Naive thymus-derived CD8-positive, alpha-beta T cell (primary cell): ENCODE results near the gene RHBDD1. TPM values are rescaled to one million over a fixed set of nuclear protein-coding genes. Genes with fewer than 3 reads are reported as not detected.
A peak's percentile ranks its signal among the peaks of the same experiment; 100 is the strongest.

Experiments used
- ATAC-seq, 2 donors: fragments of 150-1000 bp; cut with Tn5 transposase in 1 of 2; sonication (Bioruptor Pico), chemical (Tn5 transposase) in 1 of 2; 1 replicate in 1 of 2; 2 replicates in 1 of 2; pipeline ENCODE4 v1.10.0; 2021; ENCODE audit warnings: mild to moderate bottlenecking in 2 of 2, moderate library complexity in 2 of 2
- POLR2A ChIA-PET: fragments of 350-600 bp; sonication (Branson Sonifier 250); formaldehyde crosslinking; loops from one replicate; lab custom pipeline; 2021; ENCODE audit warnings: antibody characterized with exemption; lab: Charles Lee
- DNase-seq, 10 donors: peaks; one replicate each; pipeline versions ENCODE4 v3.0.0 to v3.0.0-alpha.2; 2020 to 2022
- H3K27ac Mint-ChIP-seq, 10 donors: one replicate each; pipeline ENCODE4 v1.8.0; 2020 to 2022; ENCODE audit warnings: mild to moderate bottlenecking in 10 of 10, mixed read lengths in 10 of 10, moderate library complexity in 4 of 10, inconsistent platforms in 1 of 10
- H3K27me3 Mint-ChIP-seq, 5 donors: one replicate each; pipeline ENCODE4 v1.8.0; 2021 to 2022; ENCODE audit warnings: mixed read lengths in 5 of 5
- H3K36me3 Mint-ChIP-seq, 3 donors: one replicate each; pipeline ENCODE4 v1.8.0; 2020 to 2022; ENCODE audit warnings: mixed read lengths in 3 of 3, mild to moderate bottlenecking in 2 of 3, inconsistent platforms in 1 of 3
- H3K4me1 Mint-ChIP-seq, 4 donors: one replicate each; pipeline ENCODE4 v1.8.0; 2021 to 2022; ENCODE audit warnings: mixed read lengths in 4 of 4
- H3K4me3 Mint-ChIP-seq, 10 donors: one replicate each; pipeline ENCODE4 v1.8.0; 2020 to 2022; ENCODE audit warnings: mild to moderate bottlenecking in 10 of 10, mixed read lengths in 10 of 10, moderate library complexity in 6 of 10, inconsistent platforms in 1 of 10
- H3K9me3 Mint-ChIP-seq, 9 donors: one replicate each; pipeline ENCODE4 v1.8.0; 2020 to 2022; ENCODE audit warnings: mixed read lengths in 9 of 9, mild to moderate bottlenecking in 3 of 9, inconsistent platforms in 1 of 9, moderate library complexity in 1 of 9
- polyA plus RNA-seq, 3 donors: library from polyadenylated mRNA; unstranded; fragments of 300-500 nt; fragmentation: Illumina TruSeq; gene quantifications; one replicate each; pipeline ENCODE4 v1.2.3, GENCODE V29; 2021
- total RNA-seq, 8 experiments: library from RNA in 2 of 8; stranded (reverse) in 2 of 8; gene quantifications; one replicate each; pipeline ENCODE4 v1.2.3 and lab custom pipeline; 2021 to 2026

The RHBDD1 gene
- total and polyA plus RNA-seq, 5 experiments from 2014 or later, result 13.7 to 55.6 (median 20.4) TPM

DNA sequence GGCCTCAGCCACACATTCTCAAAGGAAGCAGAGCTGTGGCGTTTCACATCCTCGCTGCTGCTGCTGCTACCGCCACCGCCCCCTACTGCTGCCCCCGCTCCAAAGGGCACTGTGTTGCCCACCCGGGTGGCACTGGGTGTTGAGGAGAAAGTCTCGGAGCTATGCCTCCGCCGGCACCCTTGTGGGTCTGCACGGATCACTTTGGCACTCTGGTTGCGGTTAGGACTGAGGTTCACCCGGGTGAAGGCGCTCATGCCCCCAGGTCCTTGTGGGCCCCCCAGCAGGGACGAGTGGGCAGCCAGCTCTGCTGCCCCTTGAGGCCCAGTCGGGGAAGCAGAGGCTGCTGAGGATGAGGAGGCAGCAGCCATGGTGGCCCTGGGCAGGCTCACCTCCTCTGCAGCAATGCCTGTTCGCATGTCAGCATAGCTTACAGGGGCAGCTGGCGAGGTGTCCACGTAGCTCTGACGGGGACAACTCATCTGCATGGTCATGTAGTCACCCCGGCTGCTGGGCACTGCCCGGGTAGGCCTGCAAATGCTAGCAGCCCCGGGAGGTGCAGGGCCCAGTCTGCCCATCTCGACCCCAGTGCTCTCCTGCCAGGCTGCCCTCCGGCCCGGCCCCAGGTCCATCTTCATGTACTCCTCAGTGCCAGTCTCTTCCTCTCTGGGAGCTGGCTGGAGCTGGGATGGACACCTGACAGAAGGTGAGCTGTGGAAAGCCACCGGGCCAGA is 40.4 kb upstream of the RHBDD1 start:
- no peak for ATAC-seq
- Mint-ChIP-seq H3K36me3 (no peaks in the 10 kb centered on the region), H3K4me1 (peaks cover 14 to 61% (median 57%) of the 10 kb centered on the region in 4 donors), H3K9me3 (no peaks in the 10 kb centered on the region), H3K4me3 (peak overlapping the region in 2 of 10 donors; percentile 7 to 55), H3K27me3 (no peaks in the 10 kb centered on the region), H3K27ac (peak overlapping the region in 3 of 10 donors; percentile 18 to 98 (median 33))
- DNase-seq, result no peak
- POLR2A ChIA-PET, result no interaction called here

DNA sequence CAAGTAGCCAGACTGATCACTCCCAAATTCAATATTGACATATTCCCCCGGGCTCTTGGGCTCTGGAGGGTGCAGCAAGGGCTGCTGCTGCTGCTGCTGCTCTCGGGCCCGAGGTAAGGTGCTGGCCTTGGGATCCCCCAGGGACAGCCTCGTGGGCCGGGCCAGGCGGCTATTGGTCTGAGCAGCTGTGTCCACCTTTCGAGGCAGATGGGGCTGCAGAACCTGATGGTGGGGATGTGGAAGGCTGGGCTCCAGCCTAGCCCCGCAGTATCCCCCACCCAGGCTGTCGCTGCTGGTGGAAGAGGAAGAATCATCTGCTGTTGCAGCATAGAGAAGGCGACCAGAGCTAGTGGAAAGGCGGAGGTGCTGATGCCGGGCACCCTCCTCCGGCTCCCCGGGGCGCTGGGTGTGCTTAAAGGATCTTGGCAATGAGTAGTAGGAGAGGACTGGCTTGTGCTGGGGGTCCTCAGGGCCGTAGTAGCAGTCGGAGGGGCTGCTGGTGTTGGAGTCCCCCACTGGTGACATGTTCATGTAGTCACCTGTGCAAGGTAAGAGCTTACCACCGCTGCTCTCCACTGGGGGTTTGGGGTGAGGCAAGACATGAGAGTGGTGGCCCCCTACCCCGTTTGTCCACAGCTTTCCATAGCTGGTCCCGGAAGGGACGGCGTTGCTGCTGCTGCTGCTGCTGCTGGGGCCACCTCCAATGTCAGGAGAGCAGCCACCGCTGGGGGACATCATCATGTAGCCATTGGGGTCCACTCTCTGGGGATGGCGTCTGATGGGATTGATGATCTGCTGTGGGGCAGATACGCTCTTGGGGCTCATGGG is 39.6 kb upstream of the RHBDD1 start:
- Mint-ChIP-seq H3K4me1 (peaks cover 11 to 61% (median 58%) of the 10 kb centered on the region in 4 donors), H3K9me3 (no peaks in the 10 kb centered on the region), H3K4me3 (peak overlapping the region in 8 of 10 donors; percentile 7 to 66 (median 38)), H3K36me3 (no peaks in the 10 kb centered on the region), H3K27me3 (no peaks in the 10 kb centered on the region), H3K27ac (peak overlapping the region in 2 of 10 donors; percentile 38 to 56)
- no peak for ATAC-seq
- POLR2A ChIA-PET, result no interaction called here
- DNase-seq, result peak in 1 of 10 donors; percentile 5

DNA sequence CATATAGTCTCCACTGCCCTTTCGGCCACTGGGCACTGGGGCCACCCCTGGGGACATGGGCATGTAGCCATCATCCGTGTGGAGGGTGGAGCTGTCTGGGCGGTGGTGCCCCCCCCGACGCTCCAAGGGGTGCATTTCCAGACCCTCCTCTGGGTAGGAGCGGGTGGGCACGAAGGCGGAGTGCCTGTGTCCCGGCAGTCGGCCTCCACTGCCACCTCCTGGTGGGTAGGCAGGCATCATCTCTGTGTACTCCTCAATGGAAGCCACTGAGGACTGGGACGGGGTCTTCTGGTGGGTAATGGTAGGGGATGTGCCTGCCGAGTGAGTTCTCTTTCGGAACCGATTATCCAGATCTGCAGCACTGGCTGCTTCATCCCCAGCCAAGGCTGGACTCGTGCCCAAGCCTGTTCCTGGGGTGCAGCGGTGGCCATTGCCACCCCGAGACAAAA is 39.0 kb upstream of the RHBDD1 start:
- Mint-ChIP-seq H3K4me1 (peaks cover 13 to 67% (median 61%) of the 10 kb centered on the region in 4 donors), H3K36me3 (no peaks in the 10 kb centered on the region), H3K4me3 (peak overlapping the region in 7 of 10 donors; percentile 30 to 90 (median 57)), H3K9me3 (no peaks in the 10 kb centered on the region), H3K27me3 (no peaks in the 10 kb centered on the region), H3K27ac (peak overlapping the region in 2 of 10 donors; percentile 19 to 57)
- ATAC-seq (no peak), DNase-seq (peak in 1 of 10 donors; percentile 4)
- POLR2A ChIA-PET, result no interaction called here

DNA sequence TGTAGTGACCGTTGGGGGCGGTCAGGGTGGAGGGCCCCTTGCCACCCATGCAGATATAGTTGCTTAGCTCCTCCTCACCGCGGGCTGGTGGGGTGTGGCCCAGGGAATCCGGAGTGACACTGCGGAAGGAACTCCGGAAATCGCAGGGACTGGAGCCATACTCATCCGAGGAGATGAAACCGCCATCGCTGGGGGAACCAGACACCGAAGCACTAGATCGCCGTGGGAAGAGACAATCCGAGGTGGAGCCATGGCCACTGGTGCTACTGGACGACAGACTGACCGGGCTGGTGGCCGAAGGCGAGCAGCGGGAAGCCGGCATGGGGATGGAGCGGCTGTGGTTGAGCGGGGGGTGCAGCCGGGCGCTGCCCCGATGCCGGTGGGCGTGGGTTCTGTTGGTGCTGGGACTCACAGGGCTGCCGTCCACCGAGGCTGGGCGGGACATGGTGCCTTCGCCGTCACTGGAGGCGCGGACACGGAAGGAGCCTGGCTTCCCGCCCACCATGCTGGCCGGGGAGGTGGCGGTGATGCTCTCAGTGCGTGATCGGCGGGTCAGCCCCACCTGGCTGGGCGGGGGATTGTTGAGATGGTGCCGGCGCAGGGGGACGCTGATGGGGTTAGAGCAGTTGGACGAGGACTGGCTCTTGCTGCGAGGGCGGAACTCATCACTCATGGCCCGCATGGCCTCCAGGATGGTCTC is 38.4 kb upstream of the RHBDD1 start:
- peak overlapping the region in 3 of 10 donors; percentile 19 to 77 (median 57) for H3K27ac Mint-ChIP-seq
- peak overlapping the region; percentile 24 to 93 (median 72) for H3K4me3 Mint-ChIP-seq
- H3K36me3 Mint-ChIP-seq, result no peaks in the 10 kb centered on the region
- peaks cover 9 to 64% (median 60%) of the 10 kb centered on the region in 4 donors for H3K4me1 Mint-ChIP-seq
- DNase-seq (peak in 2 of 10 donors; percentile 4 to 62), ATAC-seq (no peak)
- no peaks in the 10 kb centered on the region for H3K9me3 Mint-ChIP-seq
- POLR2A ChIA-PET, result interaction anchor here (3.4 to 3.5 kb wide), 2 partner anchors 7 to 38 kb away, joined by 21 to 41 read pairs; partner anchors contain the start of gene RHBDD1
- H3K27me3 Mint-ChIP-seq, result no peaks in the 10 kb centered on the region

DNA sequence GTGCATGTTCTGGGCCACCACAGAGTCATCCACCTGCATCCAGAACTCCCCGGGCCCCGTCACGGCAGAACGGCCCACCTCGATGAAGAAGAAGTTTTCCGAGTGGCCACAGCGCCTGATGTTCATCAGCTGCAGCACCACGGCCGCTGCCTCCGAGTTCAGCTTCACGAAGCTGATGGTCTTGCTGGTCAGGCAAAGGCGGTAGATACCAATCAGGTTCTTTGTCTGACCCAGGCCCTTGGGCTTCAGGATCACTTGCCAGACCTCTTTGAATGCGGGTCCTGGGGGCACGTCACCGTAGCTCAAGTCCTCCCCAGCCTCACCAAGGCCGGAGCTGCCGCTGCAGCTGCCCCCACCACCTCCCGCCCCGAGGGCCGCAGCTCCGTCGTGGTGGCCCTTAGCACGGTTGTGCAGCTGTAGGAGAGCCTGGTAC is 37.8 kb upstream of the RHBDD1 start:
- H3K4me3 Mint-ChIP-seq, result peak overlapping the region; percentile 88 to 96 (median 91)
- POLR2A ChIA-PET, result interaction anchor here (1.4 to 3.5 kb wide), 3 partner anchors 8 to 38 kb away, joined by 9 to 41 read pairs (median 21); partner anchors contain the start of gene RHBDD1
- no peaks in the 10 kb centered on the region for H3K36me3 Mint-ChIP-seq
- no peak for ATAC-seq
- peaks cover 0 to 5% (median under 1%) of the 10 kb centered on the region in 5 donors for H3K27me3 Mint-ChIP-seq
- H3K9me3 Mint-ChIP-seq, result no peaks in the 10 kb centered on the region
- H3K27ac Mint-ChIP-seq, result peak overlapping the region in 8 of 10 donors; percentile 34 to 94 (median 92)
- peaks cover 10 to 61% (median 57%) of the 10 kb centered on the region in 4 donors for H3K4me1 Mint-ChIP-seq
- DNase-seq, result no peak

DNA sequence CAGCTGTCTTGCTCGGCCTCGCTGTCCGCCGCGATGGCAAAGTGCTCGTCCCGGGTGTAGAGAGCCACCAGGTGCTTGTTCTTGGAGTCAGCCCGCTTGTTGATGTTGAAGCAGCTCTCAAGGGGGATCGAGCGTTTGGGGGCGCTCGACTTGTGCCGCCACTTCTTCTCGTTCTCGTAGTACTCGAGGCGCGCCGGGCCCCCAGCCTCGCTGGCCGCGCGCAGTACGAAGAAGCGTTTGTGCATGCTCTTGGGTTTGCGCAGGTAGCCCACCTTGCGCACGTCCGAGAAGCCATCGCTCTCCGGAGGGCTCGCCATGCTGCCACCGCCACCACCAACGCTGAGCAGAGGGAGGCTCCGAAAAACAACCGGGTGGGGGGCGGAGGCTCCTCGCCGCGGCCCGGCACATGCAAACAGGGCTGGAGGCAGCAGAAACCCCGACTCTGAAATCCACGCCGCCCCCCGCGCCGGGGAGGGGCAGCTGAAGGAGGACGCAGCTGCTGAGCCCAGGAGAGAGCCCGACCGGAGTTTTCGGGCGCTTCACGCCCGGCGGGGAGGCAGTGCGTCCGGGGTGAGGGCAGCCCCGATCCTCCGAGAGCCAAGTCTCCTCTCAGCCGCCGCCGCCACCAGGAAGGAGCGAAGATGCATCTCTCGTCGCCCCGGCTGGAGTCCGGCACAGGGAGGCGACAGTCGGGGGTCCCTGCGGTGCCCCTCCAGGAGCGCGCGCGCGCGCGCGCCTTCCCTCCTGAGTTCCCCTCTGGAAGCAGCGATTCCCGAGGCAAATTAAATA is 37.2 kb upstream of the RHBDD1 start:
- DNase-seq, result peak; percentile 40 to 82 (median 56)
- peak overlapping the region; percentile 88 to 96 (median 91) for H3K4me3 Mint-ChIP-seq
- no peaks in the 10 kb centered on the region for H3K9me3 Mint-ChIP-seq
- H3K36me3 Mint-ChIP-seq, result no peaks in the 10 kb centered on the region
- peak overlapping the region; percentile 34 to 94 (median 92) for H3K27ac Mint-ChIP-seq
- H3K4me1 Mint-ChIP-seq, result peaks cover 10 to 56% (median 53%) of the 10 kb centered on the region in 4 donors
- peak; percentile 36 to 42 for ATAC-seq
- H3K27me3 Mint-ChIP-seq, result peaks cover 0 to 6% (median 2%) of the 10 kb centered on the region in 5 donors
- POLR2A ChIA-PET, result interaction anchor here (0.6 to 3.5 kb wide), 9 partner anchors 8 to 1835 kb away, joined by 3 to 41 read pairs (median 4); partner anchors contain the start of gene RHBDD1

DNA sequence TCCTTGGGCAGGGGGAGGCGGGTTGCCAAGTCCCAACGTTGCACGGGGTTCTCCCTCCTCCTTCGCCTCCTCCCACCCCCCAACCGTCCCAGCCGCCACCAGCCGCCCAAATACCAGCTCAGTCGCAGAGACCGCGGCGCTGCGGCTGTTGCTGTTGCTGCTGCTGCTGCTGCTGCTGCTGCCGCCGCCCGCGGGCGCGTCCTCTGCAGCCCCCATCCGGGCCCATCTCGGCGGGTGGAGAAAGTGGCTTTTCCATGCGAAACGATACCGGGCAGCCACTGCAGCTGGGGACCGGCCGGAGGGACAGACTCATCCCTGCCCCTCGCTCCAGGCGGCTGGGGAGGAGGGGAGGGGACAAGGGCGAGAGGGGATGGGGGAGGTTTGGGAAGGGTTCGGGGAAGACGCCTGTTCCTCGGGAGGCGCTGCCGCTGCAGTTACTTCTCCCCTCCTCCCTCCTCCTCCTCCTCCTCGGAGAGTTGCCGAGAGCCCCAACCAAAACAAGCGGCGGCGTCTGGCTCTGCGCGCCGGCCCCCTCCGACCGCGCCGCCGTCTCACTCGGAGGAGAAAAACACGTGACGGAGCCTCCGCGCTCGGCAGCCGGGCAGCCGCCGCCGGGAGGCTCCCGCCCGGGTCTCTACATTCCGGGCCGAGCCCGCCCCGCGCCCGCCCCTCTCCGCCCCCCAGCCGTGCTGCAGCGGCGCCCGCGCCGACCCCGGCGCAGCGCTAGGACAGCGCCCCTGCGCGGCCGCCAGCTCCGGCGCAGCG is 36.5 kb upstream of the RHBDD1 start, which contains the start of gene IRS1:
Gene IRS1 (minus strand): TSS at position 610 of the 765 bp plus-strand sequence. CDS start 1,082 bp downstream, outside the sequence.
- DNase-seq, result peak; percentile 57 to 78 (median 68)
- POLR2A ChIA-PET, result interaction anchor here (0.6 to 3.5 kb wide), 11 partner anchors 9 to 186 kb away, joined by 3 to 41 read pairs (median 4); partner anchors contain the start of gene RHBDD1
- Mint-ChIP-seq H3K9me3 (no peaks in the 10 kb centered on the region), H3K4me3 (peak within 1 kb of the TSS; percentile 88 to 96 (median 92)), H3K36me3 (no peaks in the 10 kb centered on the region), H3K27me3 (peaks cover 0 to 9% (median 4%) of the 10 kb centered on the region in 5 donors), H3K4me1 (peaks cover 8 to 48% (median 45%) of the 10 kb centered on the region in 4 donors), H3K27ac (peak within 1 kb of the TSS; percentile 57 to 96 (median 92))
- peak; percentile 57 to 67 for ATAC-seq

DNA sequence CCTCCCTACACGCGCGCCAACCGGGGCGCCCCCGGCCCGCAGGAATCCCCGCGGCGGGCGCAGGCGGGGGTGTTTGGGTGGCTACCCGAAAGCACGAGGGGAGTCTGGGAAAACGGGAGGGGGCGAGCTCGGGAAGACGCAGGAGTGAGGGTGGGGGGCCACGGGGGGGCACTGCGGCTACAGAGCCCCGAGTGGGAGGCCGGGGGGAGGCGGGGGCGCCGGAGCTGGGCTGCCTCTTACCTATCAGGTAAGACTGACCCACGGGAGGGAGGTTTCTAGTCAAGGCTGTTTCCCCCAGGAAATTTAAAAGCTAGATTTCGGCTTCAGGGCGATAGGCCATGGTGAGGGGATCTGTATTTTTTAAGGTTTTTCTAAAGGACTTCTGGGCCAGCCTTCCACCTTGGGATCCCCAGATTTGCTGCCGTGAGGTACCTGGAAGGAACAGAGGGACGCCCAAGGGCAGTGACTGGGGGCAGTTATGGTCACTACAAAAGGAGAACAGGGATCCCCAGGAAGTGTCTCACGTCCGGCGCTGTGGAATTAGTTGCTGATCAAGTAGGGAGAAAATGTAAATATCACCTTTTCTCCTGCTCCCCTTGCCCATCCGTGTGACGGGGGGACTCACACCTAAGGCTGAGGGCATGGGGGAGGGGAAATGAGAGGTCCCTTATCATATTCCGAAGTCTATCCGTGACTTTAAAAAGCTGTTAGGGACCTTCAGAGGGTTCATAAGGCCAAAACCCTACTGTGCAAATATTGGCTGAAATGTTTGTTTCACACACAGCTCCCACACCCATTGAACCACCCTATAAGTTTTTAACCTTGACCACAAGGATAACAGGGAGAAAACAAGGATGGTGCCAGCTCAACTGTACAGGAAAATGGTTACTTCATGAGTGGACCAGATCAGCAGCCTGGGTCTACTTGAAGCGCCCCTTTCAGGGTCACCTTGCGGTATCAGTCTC is 35.6 kb upstream of the RHBDD1 start:
- peak in 1 of 10 donors; percentile 28 for DNase-seq
- no peaks in the 10 kb centered on the region for H3K9me3 Mint-ChIP-seq
- H3K27ac Mint-ChIP-seq, result peak overlapping the region; percentile 57 to 96 (median 80)
- peaks cover 7 to 43% (median 39%) of the 10 kb centered on the region in 4 donors for H3K4me1 Mint-ChIP-seq
- POLR2A ChIA-PET, result interaction anchor here (0.5 to 3.5 kb wide), 8 partner anchors 8 to 185 kb away, joined by 3 to 41 read pairs (median 4); partner anchors contain the start of gene RHBDD1
- no peak for ATAC-seq
- peak overlapping the region; percentile 83 to 93 (median 90) for H3K4me3 Mint-ChIP-seq
- H3K27me3 Mint-ChIP-seq, result peaks cover 0 to 14% (median 5%) of the 10 kb centered on the region in 5 donors
- no peaks in the 10 kb centered on the region for H3K36me3 Mint-ChIP-seq

DNA sequence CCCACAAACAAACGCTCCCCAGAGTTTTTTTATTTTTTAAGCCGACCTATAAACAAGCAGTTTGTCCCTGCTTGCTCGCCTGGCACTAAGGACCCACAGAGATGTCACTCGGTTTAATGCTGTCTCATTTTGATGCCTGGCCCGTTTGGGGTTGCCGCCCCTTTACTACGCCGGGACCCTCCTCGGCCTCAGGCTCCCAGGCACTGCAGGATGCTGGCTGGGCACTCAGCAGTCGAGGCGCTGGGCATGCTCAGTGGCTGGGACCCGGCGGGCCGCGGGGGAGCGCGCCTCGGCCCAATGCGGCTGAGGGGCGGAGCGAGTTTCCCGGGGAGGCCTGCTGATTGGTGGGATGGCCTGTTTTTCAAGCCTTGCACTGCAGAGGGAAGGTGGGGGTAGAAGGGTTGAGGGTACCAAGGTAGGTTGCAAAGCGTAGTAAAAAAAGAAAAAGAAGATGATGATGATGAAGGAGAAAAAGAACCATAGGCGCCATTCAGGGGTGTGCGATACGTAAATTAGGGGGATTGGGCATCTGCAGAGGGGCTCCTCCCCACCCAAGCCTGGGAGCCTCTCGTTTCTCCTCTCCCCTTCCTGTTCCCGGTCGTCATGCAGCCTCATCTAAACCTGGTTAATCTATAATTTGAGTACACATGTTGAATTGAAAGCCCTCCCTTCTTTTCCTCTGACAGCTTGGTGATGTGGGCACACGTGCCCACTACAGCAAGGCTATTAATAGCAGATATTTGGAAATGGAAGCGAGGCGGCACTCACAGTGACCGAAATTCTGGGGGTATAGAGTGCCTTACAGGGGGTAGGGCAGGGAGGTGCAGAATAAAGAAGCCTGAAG is 34.7 kb upstream of the RHBDD1 start:
- peak overlapping the region; percentile 83 to 93 (median 90) for H3K4me3 Mint-ChIP-seq
- H3K9me3 Mint-ChIP-seq, result no peaks in the 10 kb centered on the region
- peaks cover 7 to 39% (median 37%) of the 10 kb centered on the region in 4 donors for H3K4me1 Mint-ChIP-seq
- DNase-seq (peak; percentile 59 to 86 (median 72)), ATAC-seq (peak; percentile 43 to 62)
- H3K27ac Mint-ChIP-seq, result peak overlapping the region in 9 of 10 donors; percentile 73 to 96 (median 86)
- H3K27me3 Mint-ChIP-seq, result peaks cover 0 to 22% (median 9%) of the 10 kb centered on the region in 5 donors
- POLR2A ChIA-PET, result interaction anchor here (0.6 to 3.5 kb wide), 7 partner anchors 9 to 907 kb away, joined by 3 to 41 read pairs (median 6); partner anchors contain the start of gene RHBDD1
- H3K36me3 Mint-ChIP-seq, result no peaks in the 10 kb centered on the region
